GM21619 (cell line): Measurements from ENCODE around the gene TMEM14B.
"Not testable (repeated sequence)": the region's sequence is repeated elsewhere in the genome, so short reads cannot be mapped to it uniquely, and the experiment has no call there.

ENCODE experiments used
- ATAC-seq: cut with Tn5 transposase; IDR thresholded peaks from one replicate; pipeline ENCODE4 v1.9.1; 2021; ENCODE audit not compliant: unreplicated experiment

Gene TMEM14B

DNA sequence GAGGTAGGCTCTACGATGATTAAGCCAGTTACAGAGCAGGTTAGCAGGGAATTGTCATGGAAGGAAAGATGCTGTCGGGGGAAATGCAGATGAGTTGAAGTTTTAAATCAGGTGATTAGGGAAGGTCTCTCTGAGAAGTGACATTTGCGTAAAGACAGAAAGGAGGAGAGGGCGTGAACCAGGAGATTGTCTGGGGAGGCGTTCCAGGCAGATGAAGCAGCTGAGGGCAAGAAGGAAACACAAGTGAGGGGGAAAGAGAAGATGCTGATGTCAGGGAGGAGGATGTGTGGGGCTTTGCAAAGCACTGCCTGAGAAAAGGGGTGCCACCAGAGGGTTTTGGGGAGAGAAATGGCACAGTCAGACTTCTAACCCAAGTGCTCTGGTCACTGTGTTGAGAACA lies 2.5 kb upstream of the TMEM14B start:
- no peak for ATAC-seq

GRCh38 chr6:10746915-10747250 lies 722 bp upstream of the TMEM14B start:
- ATAC-seq, result no peak

DNA sequence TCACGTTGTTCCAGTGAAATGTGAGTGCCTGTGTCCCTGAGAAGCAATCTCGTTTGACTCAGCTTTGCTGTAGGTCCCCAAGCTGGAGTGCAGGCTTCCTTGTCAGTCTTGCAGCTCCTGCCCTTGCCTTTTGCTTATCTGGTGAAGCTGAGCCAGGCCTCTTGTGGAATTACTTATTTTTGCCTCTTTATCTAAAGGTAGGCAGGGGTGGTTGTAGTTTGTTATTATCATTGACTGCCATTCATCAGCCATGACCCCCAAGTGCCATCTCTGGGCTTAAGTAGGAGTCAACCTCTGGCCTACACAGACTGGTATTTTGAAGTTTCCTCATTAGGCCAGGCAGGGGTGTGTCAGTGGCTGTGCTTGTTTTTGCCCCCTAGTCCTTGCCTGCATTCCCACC lies 2.1 kb downstream of the TMEM14B start:
- no peak for ATAC-seq

- not testable (repeated sequence) for ATAC-seq
Observed at GRCh38 chr6:10750568-10750967, 3.0 kb downstream of the TMEM14B start.

DNA sequence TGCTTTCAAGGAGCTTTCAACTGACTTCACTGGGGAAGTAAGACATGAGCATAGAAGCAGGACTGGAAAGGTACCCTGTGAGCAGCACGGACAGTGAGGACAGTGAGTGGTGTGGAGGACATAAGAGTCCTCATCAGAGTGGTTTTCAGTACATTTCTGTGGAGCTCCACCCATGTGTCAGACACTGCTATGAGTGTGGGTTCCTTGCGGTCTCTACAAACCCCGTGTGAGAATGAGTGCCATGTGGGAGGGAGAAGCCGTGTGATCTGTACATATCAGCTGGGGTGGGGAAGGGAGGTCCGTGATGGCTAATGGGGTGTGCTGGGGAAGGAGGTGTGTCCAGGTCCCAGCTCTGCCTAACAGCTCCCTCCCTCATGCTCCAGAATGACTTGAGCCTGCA lies 4.2 kb downstream of the TMEM14B start:
- ATAC-seq, result not testable (repeated sequence)

- ATAC-seq, result no peak
Observed at GRCh38 chr6:10756085-10756484, 8.5 kb downstream of the TMEM14B start.

DNA sequence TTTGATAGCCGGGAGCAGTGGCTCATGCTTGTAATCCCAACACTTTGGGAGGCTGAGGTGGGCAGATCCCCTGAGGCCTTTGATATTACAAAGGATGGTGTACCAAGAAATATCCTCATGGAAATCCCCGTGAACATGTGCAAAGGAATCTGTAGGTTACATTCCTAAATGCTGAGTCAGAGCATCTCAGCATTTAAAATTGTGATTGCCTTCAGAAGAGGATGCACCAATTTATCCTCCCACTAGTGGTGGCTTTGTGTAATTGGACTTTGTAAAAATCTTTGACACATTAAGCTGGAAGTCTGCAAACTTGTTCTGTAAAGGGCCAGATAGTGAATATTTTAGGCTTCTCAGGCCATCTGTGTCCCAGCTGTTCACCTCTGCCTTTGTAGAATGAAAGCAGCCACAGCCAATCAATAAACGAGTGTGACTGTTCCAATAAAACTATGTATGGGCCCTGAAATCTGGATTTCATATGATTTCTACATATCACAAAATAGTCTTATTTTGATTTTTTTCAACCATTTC lies 11.8 kb downstream of the TMEM14B start:
- ATAC-seq, result peak; percentile 65

GRCh38 chr6:10759884-10760329 lies 12.3 kb downstream of the TMEM14B start:
- ATAC-seq, result no peak

DNA sequence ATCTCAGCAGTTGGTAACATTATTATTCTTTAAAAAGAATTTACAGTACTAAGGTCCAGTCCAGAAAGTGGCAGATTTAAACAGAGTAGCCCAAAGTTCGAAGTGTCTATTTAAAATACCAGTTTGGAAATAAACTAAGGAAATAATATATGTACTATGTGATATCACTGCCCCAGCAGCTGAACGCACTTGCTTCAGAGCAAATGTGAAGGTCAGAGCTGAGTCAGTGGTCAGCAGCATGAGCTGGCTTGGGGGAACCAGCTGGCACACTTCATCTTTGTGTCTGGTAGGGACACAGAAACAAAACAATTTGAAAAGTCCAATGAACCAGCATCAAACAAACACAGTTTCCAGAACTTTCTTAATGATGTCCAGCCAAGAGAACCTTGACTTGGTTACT lies 15.4 kb downstream of the TMEM14B start:
- ATAC-seq, result no peak

DNA sequence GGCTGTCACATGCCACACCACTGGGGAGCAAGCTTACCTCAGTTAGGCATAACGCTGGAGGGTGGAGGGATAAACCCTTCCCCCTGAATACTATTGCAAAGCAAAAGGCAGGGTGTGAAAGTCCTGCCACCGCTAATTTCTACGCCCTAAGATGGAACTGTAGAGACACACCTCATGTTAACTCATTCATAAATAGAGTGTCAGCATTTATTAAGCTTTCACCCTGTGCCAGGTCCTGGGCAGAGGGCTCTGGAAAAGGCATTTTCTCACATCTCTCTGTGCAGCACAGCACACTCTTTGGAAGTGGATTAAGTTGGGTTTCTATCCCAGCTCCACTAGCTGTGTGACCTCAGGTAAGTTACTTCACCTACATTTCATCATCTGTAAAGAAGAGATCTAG lies 21.8 kb downstream of the TMEM14B start:
- ATAC-seq, result no peak

- ATAC-seq, result no peak
Observed at GRCh38 chr6:10771371-10771894, 23.8 kb downstream of the TMEM14B start.

DNA sequence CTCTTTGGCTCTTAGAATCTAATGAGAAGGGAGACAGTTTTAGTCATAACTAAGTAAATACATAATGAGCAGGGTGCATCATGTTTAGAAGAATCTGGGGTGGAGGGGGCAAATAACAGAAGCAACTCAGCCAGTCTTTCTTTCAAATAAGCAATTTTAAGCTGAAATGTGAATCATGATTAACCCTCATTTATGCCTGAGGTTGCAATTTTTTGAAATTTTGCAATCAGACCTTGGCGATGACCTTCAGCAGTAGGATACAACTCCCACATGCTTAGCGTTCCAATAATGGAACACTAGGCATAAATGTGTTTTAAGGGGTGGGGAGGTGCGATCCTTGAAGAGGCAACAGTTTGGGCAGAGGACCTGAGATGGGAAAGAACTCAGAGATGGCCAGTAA lies 30.6 kb downstream of the TMEM14B start:
- no peak for ATAC-seq

DNA sequence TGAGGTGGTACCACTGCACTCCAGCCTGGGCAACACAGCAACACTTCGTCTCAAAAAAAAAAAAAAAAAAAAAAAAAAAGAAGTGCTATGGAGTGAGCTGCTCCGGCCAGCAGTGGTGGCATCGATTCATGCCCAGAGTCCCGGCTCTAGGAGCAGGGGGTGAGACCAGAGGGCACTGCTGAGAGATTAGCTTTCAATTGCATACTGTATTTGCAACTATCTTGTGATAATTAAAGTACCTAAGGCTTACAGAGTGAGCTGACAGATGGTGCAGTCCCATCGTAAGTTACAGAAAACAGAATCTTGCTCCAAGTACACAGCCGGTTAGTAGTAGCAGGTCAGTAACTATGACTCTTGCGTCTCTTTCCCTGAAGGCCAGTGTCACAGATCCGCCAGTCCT lies 31.5 kb downstream of the TMEM14B start:
- ATAC-seq, result no peak

GRCh38 chr6:10791673-10792072 lies 44.1 kb downstream of the TMEM14B start:
- ATAC-seq, result no peak

GRCh38 chr6:10792101-10792500 lies 44.5 kb downstream of the TMEM14B start:
- ATAC-seq, result no peak

- ATAC-seq, result no peak
Observed at GRCh38 chr6:10793035-10793434, 45.4 kb downstream of the TMEM14B start.

DNA sequence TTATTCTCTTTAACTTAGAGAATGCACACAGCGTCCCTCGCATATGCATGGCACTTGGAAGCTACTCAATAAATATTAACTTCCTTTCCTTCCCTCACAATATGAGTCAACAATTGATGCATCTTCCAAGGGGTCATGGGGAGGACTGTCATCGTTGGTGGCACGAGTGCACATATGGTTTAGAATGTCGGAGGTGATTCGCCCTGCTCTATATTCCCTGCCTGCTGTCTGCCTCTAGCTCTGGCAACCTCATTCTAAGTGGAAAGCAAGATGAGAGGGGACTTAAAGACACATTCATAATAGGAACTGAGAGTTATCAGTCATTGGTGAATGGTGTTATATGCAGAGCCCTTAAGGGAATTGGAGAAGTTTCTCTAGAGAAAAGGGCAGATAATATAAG lies 46.1 kb downstream of the TMEM14B start:
- no peak for ATAC-seq

DNA sequence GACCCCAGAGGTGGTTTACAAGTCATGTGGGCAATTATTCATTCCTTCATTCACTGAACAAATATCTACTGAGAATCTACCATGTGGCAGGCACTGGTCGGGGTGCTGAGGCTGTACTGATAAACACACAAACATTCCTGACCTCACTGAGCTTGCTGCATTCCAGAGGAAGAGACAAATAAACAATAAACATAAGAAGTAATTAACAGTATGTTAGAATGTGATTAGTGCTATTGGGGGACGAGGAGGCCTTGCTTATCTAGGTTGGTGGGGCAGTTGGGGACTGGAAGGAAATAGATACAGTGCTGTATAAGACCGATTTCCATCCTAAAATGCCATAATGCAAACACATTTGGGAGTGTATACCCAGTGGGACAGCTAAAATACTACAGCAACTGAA lies 46.6 kb downstream of the TMEM14B start:
- ATAC-seq, result no peak

DNA sequence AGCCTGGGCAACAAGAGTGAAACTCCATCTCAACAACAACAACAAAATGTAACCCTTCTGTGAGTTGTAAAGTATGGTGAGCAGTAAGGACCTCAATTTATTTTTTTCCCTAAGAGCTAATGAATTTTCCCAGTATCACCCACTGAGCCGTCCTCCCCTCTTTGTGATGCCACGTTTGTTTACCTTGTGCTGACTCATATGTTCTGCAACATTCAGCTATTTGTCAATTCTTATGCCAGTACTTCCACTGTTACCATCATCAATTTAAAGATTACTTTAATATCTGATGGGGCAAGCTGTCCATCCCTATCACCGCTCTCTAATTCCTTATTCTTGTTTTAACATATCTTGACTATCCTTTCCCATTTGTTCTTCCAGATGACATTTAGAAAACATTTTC lies 53.2 kb downstream of the TMEM14B start:
- ATAC-seq, result no peak

GRCh38 chr6:10801224-10801848 lies 53.7 kb downstream of the TMEM14B start:
- ATAC-seq, result peak; percentile 97
